CD4-positive, alpha-beta T cell treated with Interleukin-4 for 4 hours (primary cell): ENCODE data around the gene NTSR2.

Experiments
- DNase-seq: peaks from one replicate; pipeline ENCODE4 v3.0.0-alpha.2; 2020

NTSR2 gene

GRCh38 chr2:11698009-11698922 lies 28.3 kb upstream of the NTSR2 start:
- DNase-seq, result no peak

- DNase-seq, result no peak
These were observed 27.3 kb upstream of the NTSR2 start for GRCh38 chr2:11697103-11697871.

DNA sequence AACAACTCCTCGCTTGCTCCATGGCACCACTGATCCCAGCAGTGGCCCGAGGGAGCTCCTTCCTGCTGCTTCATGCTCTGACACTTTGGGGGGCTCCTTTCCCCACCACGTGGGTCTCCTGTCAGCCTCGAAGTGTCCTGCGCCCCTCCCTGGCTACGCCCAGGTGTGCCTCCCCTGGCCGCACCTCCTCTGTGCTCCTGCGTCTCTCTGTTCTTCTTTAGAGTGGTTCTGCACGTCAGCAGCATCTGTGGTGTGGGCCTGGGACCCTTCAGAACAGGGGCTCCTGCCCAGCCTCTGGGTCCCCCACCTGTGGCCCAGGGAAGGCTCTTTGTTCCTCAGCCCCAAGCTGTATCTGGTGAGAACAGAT lies 26.7 kb upstream of the NTSR2 start:
- no peak for DNase-seq

DNA sequence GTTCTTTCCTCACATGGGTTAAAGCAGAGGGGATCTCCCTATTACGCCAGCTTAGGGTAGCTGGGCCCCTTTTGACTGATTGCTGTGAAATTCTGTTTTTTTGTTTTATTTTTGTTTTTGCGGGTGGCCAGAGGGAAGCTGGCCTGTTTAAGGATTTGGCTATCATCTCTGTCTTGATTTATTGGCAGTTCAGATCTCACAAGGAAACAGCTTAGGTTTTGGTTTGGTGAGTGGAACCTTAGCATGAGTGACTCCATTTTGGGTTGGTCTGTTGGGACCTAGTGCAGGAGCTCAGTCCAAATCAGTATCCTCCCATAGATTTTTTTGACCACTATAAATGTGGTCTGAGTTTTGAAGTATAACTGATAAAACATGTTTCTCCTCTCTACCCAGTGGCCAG lies 25.6 kb upstream of the NTSR2 start:
- DNase-seq, result no peak

- peak; percentile 75 for DNase-seq
These were observed 23.0 kb upstream of the NTSR2 start for GRCh38 chr2:11692966-11693521.

DNA sequence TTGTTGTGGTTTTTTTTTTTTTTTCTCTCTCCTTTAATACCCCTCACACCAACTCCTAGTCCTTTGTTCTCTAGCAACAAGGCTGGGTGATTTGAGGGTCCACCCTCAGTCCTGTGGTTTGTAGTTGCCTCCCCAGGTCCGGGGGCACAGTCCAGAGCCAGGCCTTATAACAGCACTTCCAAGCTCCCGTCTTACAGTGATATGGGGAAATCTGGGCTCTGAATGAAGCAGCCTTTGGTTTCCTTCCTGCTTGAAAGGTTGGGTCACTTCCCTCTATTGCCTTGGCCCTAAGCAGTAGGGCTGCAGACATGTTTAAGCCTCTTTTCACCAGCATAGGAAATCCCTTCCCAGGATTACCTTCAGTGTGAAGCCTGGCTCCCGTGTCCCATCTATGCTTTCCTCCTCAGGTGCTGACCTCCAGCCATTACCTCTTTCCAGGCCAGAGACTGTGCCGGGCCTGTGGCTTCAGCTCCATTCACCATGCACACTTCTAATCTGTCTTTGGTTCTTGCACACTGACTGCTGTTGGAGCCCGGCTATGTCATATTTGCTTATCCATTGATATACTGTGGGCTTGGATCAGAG lies 21.2 kb upstream of the NTSR2 start:
- no peak for DNase-seq

- DNase-seq, result peak; percentile 77
These were observed 18.5 kb upstream of the NTSR2 start for GRCh38 chr2:11688222-11689069.

GRCh38 chr2:11687736-11688135 lies 17.7 kb upstream of the NTSR2 start:
- no peak for DNase-seq

GRCh38 chr2:11685906-11686470 lies 16.0 kb upstream of the NTSR2 start:
- no peak for DNase-seq

- DNase-seq, result no peak
These were observed 15.0 kb upstream of the NTSR2 start for GRCh38 chr2:11684894-11685460.

DNA sequence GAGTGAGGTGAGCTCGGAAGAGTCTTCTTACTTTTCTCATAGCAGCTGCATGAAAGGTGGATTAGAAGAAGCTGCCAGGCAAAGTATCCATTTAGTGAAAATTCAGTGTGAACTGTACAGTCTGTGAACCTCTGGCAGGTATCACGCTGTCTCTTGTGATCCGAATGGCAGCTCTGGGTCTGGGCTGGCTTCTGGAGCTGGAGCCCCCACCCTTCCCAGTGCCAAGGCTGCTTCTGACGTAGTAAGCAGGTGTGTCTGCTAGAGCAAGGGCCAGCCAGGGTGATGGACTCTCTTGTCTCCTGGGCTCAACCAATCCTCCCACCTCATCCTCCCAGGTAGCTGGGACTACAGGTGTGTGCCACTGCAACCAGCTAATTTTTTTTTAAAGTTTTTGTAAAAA lies 14.0 kb upstream of the NTSR2 start:
- no peak for DNase-seq

DNA sequence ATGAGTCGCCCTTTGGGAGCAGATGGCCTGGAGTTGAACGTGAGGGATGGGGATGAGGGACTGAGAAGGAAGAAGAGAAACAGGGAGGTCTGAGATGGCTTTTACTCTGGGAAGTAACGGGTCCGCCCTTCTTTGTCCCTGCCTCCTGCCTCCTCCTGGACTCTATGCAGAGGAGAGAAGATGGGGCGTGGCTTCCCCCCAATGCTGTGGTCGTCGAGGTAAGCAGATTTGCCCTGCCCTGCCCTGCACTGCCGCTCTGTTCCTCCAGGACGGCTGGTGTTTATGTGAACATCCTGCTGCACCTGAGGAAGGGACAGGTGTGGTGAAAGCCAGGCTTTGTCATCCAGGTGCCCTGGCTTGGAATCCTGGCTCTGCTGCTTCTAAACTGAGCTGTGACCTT lies 13.5 kb upstream of the NTSR2 start:
- no peak for DNase-seq

- no peak for DNase-seq
These were observed 12.6 kb upstream of the NTSR2 start for GRCh38 chr2:11682590-11682915.

GRCh38 chr2:11681722-11682589 lies 12.0 kb upstream of the NTSR2 start:
- peak; percentile 32 for DNase-seq

GRCh38 chr2:11680901-11681721 lies 11.1 kb upstream of the NTSR2 start:
- no peak for DNase-seq

DNA sequence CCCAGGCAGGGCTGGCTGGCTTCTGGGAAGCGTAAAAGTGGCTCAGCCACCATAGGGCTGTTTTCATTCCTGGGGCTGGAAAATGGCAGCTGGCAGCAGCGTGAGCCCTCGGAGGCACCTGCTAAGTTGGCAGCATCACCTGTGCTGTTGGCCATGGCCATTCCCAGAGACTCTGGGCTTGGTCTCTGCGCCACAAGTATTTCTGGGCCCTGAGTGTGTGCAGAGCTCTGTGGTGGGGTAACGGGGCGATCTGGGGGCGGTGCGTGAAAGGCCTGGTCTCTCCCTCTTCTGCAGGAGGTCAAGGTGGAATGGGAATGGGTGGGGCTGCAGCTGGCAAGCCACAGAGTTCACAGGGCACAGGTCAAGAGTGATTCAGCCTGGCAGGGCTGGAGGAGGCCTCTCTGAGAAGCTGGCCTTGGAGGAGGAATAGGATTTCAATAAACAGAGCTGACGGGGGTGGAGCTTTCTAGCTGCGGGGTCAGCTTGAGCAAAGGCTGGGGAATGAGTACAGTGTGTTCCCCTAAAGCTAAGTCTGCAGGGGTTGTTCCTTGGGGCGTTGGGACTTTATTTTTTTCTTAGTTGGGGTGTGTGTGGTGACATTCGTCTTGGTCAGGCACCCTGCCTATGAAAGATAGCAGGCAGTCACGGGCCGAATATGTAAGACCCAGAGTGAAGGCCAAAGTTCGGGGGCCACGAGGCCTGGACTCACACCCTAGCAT lies 10.3 kb upstream of the NTSR2 start:
- DNase-seq, result no peak

GRCh38 chr2:11679486-11680181 lies 9.6 kb upstream of the NTSR2 start:
- DNase-seq, result no peak

DNA sequence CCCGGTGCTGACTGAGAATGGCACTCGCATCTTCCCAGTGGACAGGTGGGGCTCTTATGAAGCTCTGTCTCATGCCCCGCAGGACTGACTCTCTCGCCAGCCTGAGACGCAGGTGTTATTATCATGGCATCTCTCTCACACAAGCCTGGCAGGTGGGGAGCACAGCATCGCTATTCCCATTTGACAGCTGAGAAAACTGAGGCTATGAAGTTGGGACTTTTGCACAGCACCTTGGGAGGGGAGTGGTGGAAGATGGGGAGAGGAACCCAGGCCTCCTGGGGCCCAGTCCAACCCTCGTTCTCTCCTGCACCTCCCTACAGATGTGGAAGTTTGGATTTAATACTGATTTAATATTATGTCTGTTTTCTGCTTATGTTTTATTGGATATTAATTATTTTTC lies 9.0 kb upstream of the NTSR2 start:
- DNase-seq, result no peak
